GM19023 (cell line): ENCODE measurements around the gene CEACAM3.

ENCODE experiments used
- ATAC-seq: cut with Tn5 transposase; IDR thresholded peaks from one replicate; pipeline ENCODE4 v1.9.1; 2021; ENCODE audit warnings: mild to moderate bottlenecking, moderate library complexity; ENCODE audit not compliant: unreplicated experiment

Gene CEACAM3

DNA sequence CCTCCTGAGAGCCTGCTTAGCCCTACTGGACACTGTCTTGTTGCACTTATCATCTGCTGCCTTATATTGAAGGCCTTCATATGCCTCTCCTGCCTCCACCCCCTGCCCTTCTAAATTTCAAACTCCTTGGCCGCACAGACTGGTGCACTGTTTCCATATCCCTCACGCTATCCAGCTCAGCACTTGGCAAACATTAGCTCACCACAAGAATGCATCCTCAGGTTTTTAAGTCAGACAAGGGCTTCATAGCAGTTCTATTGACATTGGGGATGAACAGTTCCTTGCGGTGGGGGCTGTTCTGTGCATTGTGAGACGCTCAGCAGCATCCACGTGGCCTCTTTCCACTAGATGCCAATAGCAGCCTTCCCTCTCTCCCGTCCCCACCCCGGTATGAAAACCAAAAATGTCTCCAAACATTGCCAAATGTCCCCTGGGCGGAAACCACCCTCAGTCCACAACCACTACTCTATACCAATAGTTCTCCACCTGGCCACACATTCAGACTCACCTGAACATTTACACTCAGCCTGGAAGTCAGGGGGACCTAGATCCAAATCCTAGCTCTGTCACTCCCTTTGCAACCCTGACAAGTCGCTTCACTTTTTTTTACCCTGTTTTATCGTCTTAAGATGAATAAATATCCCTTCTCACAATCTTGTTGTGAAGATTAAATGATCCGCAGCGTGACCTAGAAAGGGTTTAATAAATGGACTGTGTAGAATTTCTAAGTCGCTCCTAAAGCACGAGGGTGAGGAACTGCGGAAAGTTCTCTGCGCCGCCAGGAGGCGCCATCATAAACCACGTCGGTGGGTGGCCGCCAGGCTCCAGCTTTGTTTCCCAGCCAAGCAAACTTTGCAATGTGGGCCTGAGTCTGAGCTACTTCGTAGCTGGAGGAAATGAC, 3.6 kb upstream of the CEACAM3 start:
- ATAC-seq: no peak

DNA sequence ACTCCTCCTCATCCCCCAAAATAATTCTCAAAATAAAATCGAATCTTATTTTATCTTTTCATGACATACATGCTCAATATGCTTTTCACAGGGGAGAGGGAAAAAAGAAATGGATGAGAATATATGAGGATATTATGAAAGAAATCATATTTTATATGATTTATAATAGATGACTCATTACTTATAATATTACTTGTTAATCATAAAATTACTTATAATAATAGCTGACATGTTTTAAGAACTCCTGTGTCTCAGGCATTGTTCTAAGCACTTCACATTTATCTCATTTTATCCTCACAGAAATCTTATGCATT, 3.0 kb upstream of the CEACAM3 start:
- ATAC-seq: no peak

DNA sequence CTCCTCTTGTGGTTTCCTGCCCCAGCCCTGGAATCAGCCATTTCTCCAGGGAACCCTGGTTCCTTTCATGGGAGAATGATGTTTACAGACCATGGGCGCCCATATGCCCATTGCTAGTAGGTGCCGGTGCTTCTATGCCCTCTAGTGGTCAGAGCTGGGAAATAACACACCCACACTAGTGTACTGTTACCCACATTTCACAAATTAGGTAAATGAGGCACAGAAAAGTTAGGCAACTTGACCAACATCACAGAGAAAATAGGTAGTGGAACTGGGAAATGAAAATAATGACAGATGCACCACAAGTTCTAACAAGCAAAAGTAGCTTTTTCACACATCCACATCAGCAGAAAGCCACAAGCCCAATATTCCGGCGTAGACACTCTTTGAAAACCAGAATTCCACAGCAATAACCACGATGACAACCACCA, 1.3 kb upstream of the CEACAM3 start:
- ATAC-seq: no peak

DNA sequence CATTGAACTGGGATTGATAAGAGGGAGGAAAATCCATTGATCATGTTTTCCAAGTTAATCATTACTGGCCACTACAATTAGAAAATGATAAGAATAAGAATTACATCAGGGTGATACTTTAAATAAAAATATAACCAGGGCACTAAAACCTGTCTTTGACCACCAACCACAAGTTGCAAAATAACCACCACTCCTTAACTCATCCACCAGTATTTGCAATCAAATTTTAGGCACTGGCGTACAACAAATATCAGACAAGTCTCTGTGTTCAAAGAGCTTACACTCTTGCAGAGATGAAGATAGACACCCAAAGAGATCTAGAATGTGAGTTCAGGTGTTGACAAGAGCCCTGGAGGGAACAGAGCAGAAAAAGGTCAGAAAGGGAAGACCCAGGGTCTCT, 514 bp downstream of the CEACAM3 start:
- ATAC-seq: no peak

DNA sequence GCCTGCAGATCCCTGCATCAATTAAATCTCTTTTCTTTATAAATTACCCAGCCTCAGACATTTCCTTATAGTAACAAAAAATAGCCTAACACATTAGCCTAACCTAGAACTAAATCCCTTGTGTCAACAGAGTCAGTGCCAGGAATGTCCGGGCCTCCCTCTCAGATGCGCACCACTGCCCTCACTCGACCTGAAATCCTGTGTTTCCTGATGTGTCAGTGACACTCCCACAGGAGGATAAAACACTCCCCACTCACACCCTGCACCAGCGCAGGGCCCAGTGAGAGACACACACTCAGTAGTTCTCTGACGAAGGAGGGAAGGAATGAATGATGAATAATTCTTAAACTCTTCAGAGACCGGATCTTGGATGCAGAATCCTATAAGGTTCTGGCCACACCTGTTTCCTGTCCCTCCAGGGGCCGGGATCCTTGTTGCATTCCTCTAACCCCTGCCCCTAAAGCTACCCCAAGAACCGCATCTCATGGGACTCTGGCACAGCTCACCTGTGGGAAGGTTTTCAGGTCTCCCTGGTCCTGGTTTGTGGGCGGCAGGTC, 3.1 kb downstream of the CEACAM3 start:
- no peak for ATAC-seq

DNA sequence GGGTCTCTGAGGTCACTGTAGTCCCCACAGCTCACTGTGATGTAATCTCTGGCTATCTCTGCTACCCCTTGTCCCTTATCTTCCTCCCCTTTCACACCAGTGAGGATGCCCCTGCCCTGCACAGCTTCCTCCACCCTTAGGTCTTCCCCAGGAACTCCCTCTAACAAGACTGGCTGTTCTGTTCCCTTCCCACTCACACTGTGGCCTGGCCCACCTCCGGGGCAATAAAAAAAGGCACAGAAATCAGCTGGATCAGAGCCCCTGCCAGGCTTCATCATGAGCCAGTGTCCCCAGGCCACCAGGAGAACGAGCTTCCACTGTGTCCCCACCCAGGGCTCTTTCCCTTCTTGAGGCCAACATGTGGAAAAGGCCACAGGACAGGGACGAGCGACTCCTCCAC, 4.6 kb downstream of the CEACAM3 start:
- ATAC-seq: no peak

DNA sequence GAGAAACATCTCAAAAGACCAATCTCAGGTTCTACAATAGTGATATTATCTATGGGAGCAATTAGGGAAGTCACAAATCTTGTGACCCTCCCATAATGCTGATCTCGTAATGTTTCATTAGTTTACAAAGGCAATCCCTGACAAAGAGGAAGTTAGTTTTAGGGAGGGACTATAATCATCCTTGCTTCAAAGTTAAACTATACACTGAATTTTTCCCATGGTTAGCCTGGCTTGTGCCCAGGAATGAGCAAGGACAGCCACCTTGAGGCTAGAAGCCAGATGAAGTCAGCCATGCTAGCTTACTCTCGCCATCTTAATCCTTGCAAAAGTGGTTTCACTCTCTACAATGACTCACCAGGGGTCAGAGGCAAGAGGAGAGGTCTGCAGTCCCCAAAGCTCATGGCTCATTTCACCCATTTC, 5.4 kb downstream of the CEACAM3 start:
- ATAC-seq: no peak

DNA sequence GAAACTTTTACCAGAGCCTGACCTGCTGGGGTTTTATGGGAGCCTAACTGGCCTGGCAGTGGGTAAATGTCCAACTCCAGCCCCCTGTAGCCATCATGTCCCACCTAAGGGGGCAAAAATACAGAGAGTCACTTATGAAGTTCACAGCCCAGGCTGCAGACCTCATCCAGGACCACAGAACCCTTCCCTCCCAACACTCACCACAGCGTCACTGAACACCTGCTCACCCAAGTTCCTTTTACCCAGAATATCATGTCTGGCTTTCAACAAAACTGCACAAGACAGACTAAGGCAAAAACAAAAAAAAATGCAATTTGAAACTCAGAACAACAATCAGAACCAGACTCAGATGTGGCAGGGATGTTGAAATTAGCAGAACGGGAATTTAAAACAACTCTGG, 6.4 kb downstream of the CEACAM3 start:
- ATAC-seq: no peak

DNA sequence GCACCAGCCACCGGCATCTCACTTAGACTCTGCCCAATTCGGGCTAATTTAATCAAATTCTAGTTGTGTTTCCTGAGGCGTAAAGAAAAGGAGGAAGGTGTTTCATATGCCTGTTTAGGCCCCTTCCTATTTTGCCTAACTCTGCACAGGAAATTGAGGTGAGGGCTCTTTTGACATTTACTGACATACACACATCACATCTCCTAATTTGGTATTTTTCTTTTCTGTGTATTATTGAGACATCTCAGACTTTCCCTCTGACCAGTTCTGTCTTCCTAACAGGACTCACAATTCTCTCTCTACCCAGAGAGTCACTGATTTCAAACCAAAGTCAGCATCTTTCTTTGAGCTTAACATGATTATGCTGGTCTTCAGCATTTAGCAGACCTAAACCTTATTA, 7.9 kb downstream of the CEACAM3 start:
- no peak for ATAC-seq

DNA sequence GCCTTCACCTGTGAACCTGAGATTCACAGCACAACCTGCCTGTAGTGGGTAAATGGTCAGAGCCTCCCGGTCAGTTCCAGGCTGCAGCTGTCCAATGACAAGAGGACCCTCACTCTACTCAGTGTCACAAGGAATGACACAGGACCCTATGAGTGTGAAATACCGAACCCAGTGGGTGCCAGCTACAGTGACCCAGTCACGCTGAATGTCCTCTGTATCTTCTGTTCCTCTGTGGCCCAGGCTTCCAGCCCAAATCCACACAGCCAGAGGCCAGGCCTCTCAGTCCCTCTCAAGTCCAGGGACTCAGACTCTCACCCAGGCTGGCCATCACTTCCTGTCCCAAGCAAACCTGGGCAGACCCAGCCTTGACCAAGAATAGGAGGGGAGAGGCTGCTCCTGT, 10.8 kb downstream of the CEACAM3 start:
- no peak for ATAC-seq

DNA sequence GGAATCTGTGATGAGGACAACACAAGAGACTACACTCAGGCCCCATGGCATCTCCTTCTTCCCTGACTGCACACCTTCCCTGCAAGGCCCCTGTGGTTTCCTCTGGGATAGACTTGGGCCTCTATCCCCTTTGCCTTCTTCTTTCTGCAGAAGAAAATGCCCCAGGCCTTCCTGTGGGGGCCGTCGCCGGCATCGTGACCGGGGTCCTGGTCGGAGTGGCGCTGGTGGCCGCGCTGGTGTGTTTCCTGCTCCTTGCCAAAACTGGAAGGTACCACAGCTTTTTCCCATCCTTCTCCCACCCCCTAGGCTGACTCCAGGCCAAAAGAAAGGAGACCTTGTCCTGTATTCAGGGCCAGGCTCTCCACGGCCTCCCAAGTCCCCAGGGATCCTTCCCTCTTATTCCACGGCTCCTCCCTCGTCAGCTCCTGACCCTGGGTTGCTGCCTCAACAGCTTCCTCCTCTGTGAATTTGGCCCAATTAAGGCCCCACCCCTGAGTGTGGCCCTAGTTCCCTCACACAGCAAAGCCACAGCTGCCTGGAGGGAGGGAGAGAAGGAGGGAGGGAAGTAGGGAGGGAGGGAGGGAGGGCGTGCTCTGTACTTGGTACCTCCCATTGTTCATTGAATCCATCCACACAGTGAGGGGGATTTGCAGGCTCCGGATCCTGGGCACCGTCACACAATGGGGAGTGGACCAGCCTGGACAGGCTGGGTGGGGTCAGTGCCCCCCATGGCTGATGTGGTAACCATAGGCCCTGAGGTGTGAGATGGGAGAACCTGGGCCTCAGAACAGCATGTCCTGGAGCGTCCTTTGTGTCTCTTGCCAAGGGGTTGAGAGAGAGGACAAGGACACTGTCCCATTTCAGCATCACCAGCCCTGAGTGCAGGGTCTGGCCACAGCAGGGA, 12.5 kb downstream of the CEACAM3 start:
- no peak for ATAC-seq

DNA sequence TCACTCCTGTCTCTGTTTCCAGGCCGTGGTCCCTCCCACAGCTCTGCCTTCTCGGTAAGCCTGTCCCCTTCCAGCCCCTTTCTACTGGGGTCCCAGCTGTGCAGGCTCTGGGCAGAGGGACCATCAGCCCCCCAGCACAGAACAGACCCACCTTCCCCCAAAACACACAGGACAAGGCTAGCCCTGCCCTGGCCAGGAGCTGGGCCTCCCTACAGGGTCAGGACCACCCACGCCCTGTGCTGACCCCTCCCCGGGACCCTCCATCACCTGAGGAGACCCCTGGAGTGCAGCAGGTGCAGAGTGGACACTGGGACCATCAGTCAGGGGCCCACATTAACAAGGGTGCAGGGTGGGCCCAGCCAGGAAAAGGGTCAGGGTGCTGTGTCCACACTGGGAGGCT, 13.9 kb downstream of the CEACAM3 start:
- ATAC-seq: no peak

DNA sequence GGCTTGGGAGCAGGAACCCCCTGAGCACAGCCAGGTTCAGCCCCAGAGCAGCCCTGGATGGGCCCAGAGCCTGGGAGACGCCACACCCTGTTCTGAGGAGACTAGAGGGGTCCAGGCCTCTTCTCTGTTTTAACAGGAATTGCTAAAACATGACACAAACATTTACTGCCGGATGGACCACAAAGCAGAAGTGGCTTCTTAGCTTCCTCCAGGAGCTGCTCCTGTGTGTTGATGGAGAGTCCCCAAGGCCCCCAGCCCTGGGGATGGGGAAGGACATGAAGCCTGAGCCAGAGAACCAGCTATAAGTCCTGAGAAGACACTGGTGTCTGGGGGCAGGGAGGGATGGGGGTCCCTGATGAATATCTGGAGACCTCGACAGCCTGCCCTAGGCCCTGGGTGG, 14.6 kb downstream of the CEACAM3 start:
- ATAC-seq: no peak

DNA sequence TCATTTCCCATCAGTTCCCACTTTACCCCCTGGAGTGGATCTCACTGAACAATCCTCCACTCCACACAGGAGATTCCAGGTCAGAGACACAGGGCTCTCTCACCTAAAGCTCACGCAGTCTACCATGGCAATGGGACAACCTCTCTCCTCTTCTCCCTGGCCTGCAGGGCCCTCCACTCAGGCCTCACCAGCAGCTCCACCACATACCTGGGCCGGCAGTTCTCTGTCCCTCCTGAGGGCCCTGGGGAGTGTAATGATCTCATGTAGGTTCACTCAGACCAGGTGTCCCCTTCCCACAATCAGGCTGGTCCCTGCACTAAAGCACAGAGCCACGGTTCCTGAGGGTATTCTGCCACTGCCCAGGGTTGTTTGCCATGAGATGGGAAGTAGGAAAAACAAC, 15.6 kb downstream of the CEACAM3 start:
- ATAC-seq: no peak

DNA sequence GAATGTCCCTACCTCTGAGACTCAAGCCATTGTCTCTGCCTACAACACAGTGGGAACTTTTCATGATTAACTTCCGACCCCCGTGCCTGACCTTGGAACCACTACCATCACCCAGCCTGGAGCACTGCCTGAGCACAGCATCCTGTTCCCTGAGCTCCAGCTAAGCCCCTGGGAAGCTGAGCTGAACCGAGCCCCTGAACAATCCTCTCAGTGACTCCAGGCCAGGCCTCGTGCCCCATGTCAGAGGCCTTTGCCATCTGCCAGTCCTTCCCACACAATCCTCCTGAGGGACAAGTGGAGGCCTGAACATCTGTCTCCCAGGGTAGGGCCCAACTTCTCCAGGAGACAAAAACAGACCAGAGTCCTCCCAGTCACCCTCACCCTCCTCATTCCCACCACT, 17.5 kb downstream of the CEACAM3 start:
- ATAC-seq: no peak

DNA sequence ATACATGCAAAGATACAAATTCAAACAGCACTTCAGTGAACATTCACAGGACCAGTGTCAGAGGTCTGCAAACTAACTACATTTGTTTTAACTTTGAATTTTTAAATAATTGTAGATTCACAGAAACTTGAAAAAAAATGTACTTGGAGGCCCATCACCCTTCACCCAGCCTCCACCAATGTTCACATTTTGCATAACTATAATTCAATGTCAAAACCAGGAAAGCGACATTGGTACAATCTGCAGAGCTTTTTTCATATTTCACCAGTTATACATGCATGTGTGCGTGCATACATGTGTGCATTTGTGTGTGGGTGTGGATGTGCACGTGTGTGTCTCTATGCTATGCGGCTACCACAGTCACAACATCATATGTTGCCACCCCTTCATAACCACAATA, 18.9 kb downstream of the CEACAM3 start:
- ATAC-seq: no peak

DNA sequence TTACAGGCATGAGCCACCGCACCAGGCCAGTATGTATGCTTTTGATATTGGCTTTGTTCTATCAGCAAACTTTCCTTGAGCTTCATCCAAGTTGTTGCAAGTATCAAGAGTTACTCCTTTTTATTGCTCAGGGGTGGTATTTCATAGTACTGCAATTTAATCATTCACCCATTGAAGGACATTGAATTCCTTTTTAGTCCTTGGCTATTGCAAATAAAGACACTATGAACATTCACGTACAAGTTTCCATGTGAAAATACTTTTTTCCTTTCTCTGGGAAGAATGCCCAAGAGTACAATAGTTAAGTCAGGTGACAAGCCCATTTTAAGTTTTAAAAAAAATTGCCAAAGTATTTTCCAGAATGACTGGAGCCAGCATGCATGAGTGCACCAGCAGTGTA, 20.4 kb downstream of the CEACAM3 start:
- no peak for ATAC-seq

DNA sequence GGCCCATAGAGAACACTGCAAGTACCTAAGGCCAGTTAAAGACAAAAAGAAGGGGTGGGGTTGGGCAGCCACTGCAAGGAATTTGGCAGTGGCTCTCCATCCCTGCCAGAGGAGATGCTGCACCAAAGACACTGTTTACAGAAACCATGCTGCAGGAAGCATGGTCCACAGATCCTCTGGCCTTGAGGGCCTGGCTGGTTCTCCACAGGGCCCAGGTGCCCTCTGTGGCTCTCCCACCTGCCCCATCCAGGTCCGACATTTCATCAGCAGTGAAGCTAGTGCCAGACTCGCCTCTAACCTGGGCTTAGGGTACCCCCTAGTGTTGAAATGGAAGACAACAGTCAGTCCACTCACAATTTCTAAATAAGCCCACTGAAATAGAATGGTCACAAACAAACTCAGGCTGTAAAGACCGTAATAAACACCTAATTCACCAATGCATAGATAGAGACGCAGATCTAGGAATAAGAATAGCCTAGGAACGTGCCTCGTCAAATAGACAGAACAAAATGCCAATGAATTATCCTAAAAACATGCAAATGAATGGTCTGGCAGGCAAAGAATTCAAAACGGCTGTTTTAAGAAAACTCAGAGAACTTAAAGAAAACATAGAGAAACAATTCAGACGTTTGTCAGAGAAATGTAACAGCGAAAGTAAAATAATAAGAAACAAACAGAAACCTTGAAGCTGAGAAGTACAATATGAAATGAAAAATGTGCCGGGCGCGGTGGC, 24.8 kb downstream of the CEACAM3 start:
- no peak for ATAC-seq

DNA sequence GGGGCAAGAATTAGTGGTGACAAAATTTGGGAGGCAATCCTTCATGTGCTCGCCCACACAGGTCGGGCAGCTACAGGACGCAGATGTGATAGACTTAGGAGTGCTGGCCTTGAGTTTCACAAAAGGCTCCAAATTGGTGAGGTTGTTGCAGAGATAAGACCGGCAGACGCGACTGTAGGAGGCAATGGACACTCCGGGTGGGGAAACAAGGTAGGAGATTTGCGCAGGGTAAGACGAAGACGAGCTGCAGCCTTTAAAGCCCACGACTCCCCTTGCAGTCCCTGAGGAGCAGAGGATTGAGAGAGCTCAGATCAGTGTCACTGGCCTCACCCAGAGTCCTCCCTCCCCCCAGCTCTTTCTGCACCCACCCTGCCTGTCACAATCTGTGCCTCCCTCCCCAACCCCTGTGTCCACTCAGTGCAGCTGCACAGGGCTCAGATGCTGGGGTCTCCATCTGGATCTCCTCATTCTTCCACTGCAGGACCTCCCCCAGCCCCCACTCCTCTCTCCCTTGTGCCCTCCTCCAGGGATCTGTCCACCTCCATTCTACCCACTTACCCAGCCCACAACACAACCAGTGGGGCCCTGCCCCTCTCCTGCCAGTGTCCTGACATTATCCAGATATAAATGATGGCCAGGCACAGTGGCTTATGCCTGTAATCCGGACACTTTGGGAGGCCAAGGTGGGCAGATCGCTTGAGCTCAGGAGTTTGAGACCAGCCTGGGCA, 41.8 kb downstream of the CEACAM3 start:
- no peak for ATAC-seq

DNA sequence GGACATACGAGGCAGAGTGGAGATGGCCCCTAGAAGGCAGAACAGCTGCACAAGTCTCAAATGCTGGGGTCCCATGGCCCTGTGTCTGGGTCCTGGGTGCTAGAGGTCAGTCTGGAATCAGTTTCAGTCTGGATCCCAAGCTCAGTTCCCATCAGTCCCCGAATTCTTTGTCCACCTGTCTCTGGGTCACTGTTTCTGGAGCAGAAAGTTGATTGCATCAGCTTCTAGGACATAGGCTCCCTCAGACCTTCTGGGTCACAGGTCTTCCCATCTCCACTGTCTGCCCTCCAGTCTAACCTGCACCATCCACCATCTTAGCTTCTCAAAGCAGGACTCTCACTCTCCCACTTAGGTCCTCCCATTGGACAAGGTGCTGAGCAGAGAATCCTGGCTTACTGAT, 42.8 kb downstream of the CEACAM3 start:
- ATAC-seq: no peak
